Smooth muscle cell (in vitro differentiated cells): ENCODE measurements around the gene GID8. TPM values are rescaled to one million over a fixed set of nuclear protein-coding genes. Genes with fewer than 3 reads are reported as not detected.
"Not testable (repeated sequence)": the region's sequence is repeated elsewhere in the genome, so short reads cannot be mapped to it uniquely, and the experiment has no call there.

Experiments
- DNase-seq: peaks from one replicate; lab custom pipeline; 2025; ENCODE audit not compliant: unreplicated experiment; lab: John Stamatoyannopoulos, UW
- H2AFZ ChIP-seq: fragments of 200-600 bp; sonication (generic); 2 replicates; pipeline ENCODE4 v1.6.0; 2016; ENCODE audit warnings: antibody characterized with exemption, low read depth, mild to moderate bottlenecking
- H3F3A ChIP-seq: fragments of 200-600 bp; sonication (generic); 2 replicates; pipeline ENCODE4 v1.6.0; 2017; ENCODE audit warnings: antibody characterized with exemption, low read depth
- H3K27ac ChIP-seq: fragments of 200-600 bp; sonication (generic); 2 replicates; pipeline ENCODE4 v1.5.1; 2016; ENCODE audit warnings: low read depth, mild to moderate bottlenecking
- H3K27me3 ChIP-seq: fragments of 200-600 bp; sonication (generic); 2 replicates; pipeline ENCODE4 v1.6.1; 2016; ENCODE audit warnings: low read depth, mild to moderate bottlenecking
- H3K36me3 ChIP-seq: fragments of 200-600 bp; sonication (generic); 2 replicates; pipeline ENCODE4 v1.5.1; 2016; ENCODE audit warnings: low read depth
- H3K4me1 ChIP-seq: fragments of 200-600 bp; sonication (generic); 2 replicates; pipeline ENCODE4 v1.5.1; 2016; ENCODE audit warnings: low read depth
- H3K4me2 ChIP-seq: fragments of 200-600 bp; sonication (generic); 2 replicates; pipeline ENCODE4 v1.6.0; 2016; ENCODE audit warnings: mild to moderate bottlenecking
- H3K4me3 ChIP-seq: fragments of 200-600 bp; sonication (generic); 2 replicates; pipeline ENCODE4 v1.5.1; 2016; ENCODE audit warnings: mild to moderate bottlenecking
- H3K79me2 ChIP-seq: fragments of 200-600 bp; sonication (generic); 2 replicates; pipeline ENCODE4 v1.6.0; 2016; ENCODE audit warnings: low read depth, mild to moderate bottlenecking
- H3K9ac ChIP-seq: fragments of 200-600 bp; sonication (generic); 2 replicates; pipeline ENCODE4 v1.6.0; 2016; ENCODE audit warnings: low read depth
- H3K9me3 ChIP-seq: fragments of 200-600 bp; sonication (generic); replicated peaks from 2 replicates; pipeline ENCODE4 v1.5.1; 2016; ENCODE audit warnings: low read depth
- H4K20me1 ChIP-seq: fragments of 200-600 bp; sonication (generic); 2 replicates; pipeline ENCODE4 v1.6.0; 2016; ENCODE audit warnings: low read depth
- WGBS: methylation state at CpG from one replicate; pipeline ENCODE4 v1.1.7; 2016; ENCODE audit warnings: low lambda C conversion rate; 5-methylcytosine and 5-hydroxymethylcytosine counted together
- polyA plus RNA-seq: library from polyadenylated mRNA; unstranded; fragments of >200 nt; fragmentation: Nextera tagmentation; extraction: Ambion mirVana; gene quantifications from 2 replicates; pipeline ENCODE4 v1.2.1, GENCODE V29; 2016
- total RNA-seq: library from RNA; depleted of rRNA; stranded (reverse); fragments of >200 nt; gene quantifications from 2 replicates; pipeline ENCODE4 v1.2.3, GENCODE V29; 2014
- TF ChIP-seq, protein P1 (sequence below): fragments of 200-600 bp; sonication (generic); IDR thresholded peaks from 2 replicates; pipeline ENCODE4 v1.5.1; 2017; ENCODE audit warnings: borderline replicate concordance, mild to moderate bottlenecking, antibody characterized with exemption; ENCODE audit not compliant: insufficient read depth, poor library complexity, severe bottlenecking

GID8 gene
- total and polyA plus RNA-seq, 2 experiments from 2014 or later: 13.9 to 23.5 TPM

DNA sequence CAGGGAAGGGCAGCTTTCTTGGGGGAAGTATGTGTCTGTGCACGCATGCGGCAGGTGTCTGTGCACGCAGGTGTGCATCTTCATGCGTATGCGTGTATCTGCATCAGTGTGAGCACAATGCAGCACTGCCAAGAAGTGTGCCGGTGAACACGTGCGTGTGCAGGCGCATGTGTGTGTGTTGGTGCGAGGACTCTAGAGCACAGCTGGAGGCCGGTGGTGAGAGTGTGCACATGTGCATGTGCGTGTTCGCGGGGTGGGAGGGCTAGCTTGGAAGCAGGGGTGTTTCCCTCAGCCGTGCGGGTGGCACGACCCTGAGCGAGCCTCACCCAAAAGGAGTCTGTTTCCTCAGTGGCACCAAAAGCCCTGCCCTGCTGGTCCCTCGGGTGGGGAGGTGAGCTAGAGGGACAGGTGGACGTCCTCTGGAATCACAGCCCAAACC, 22.1 kb downstream of the GID8 start:
- Histone ChIP-seq H3K27ac (no peak overlapping the region), H3K9ac (no peak overlapping the region), H3K4me1 (no peaks in the 10 kb centered on the region), H2AFZ (no peak overlapping the region), H3K27me3 (no peaks in the 10 kb centered on the region), H3K36me3 (no peaks in the 10 kb centered on the region), H3K4me3 (no peak overlapping the region), H4K20me1 (peaks cover 97% of the 10 kb centered on the region), H3K4me2 (no peak overlapping the region), H3F3A (no peaks in the 10 kb centered on the region), H3K79me2 (peaks cover 18% of the 10 kb centered on the region), H3K9me3 (no peaks in the 10 kb centered on the region)
- TF ChIP-seq, protein P1, sequence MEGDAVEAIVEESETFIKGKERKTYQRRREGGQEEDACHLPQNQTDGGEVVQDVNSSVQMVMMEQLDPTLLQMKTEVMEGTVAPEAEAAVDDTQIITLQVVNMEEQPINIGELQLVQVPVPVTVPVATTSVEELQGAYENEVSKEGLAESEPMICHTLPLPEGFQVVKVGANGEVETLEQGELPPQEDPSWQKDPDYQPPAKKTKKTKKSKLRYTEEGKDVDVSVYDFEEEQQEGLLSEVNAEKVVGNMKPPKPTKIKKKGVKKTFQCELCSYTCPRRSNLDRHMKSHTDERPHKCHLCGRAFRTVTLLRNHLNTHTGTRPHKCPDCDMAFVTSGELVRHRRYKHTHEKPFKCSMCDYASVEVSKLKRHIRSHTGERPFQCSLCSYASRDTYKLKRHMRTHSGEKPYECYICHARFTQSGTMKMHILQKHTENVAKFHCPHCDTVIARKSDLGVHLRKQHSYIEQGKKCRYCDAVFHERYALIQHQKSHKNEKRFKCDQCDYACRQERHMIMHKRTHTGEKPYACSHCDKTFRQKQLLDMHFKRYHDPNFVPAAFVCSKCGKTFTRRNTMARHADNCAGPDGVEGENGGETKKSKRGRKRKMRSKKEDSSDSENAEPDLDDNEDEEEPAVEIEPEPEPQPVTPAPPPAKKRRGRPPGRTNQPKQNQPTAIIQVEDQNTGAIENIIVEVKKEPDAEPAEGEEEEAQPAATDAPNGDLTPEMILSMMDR: no peak
- 98% methylated on average over 17 of the region's 20 CpGs for WGBS
- no peak for DNase-seq

DNA sequence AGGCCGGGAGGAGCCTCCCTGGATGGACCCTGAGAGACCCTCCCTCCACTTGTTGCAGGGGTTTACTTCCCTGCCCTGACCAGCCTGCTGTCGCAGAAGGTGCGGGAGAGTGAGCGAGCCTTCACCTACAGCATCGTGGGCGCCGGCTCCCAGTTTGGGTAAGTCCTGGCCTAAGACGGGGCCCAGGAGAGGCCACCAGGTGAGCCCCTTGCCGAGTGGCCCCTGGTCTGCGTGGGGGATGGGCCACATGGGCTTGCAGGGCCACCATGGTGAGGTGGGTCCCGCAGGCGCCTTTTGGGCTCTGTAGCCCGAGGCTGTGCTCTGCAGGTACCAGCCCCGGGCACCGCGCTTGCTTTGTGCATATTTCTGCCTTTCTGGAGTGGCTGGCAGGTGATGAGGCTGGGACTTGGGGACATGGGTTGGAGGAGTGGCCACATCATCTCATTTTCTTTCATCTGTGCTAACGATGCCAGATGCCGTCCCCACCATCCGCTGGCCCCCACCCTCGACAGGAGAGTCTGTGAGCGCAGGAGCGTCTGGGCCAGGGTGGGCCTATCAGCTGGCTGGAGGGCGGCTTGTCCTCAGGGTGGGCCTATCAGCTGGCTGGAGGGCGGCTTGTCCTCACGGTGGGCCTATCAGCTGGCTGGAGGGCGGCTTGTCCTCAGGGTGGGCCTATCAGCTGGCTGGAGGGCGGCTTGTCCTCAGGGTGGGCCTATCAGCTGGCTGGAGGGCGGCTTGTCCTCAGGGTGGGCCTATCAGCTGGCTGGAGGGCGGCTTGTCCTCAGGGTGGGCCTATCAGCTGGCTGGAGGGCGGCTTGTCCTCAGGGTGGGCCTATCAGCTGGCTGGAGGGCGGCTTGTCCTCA, 22.7 kb downstream of the GID8 start:
- not testable (repeated sequence) for H3K9ac ChIP-seq, H3K27ac ChIP-seq, H3K27me3 ChIP-seq, H3K4me1 ChIP-seq, H3F3A ChIP-seq, H2AFZ ChIP-seq, H3K4me3 ChIP-seq, H3K9me3 ChIP-seq, DNase-seq, H3K36me3 ChIP-seq, H3K4me2 ChIP-seq
- peaks cover 11% of the 10 kb centered on the region for H3K79me2 ChIP-seq
- WGBS: 96% methylated on average over 24 of the region's 31 CpGs
- H4K20me1 ChIP-seq: peaks cover 97% of the 10 kb centered on the region

DNA sequence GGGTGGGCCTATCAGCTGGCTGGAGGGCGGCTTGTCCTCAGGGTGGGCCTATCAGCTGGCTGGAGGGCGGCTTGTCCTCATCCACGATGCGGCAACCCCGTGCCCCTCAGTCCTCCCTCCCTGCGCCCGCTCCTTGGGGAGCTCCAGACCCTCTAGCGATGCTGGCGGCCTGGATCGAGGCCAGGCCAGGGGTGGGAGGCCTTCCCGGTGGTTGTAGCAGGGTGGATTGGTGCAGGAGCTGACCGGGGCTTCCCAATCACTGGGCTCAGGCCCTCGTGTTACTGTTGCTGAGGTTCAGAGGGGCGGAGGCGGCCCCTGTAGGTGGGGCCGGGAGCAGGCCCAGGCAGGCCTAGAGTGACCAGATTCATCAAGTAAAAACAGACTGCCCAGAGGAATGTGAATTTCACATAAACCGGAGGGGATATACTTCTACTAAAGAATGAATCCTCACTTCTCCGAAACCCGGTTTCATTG, 23.4 kb downstream of the GID8 start:
- DNase-seq: no peak
- no peak overlapping the region for H3K4me3 ChIP-seq
- H3K36me3 ChIP-seq: no peaks in the 10 kb centered on the region
- peaks cover 6% of the 10 kb centered on the region for H3K79me2 ChIP-seq
- H3K9me3 ChIP-seq: no peaks in the 10 kb centered on the region
- H3K4me1 ChIP-seq: no peaks in the 10 kb centered on the region
- no peak overlapping the region for H3K9ac ChIP-seq
- H4K20me1 ChIP-seq: peaks cover 94% of the 10 kb centered on the region
- TF ChIP-seq, protein P1: no peak
- H3K27me3 ChIP-seq: no peaks in the 10 kb centered on the region
- H2AFZ ChIP-seq: no peak overlapping the region
- no peak overlapping the region for H3K4me2 ChIP-seq
- H3F3A ChIP-seq: no peaks in the 10 kb centered on the region
- 90% methylated on average over 18 of the region's 19 CpGs for WGBS
- no peak overlapping the region for H3K27ac ChIP-seq

DNA sequence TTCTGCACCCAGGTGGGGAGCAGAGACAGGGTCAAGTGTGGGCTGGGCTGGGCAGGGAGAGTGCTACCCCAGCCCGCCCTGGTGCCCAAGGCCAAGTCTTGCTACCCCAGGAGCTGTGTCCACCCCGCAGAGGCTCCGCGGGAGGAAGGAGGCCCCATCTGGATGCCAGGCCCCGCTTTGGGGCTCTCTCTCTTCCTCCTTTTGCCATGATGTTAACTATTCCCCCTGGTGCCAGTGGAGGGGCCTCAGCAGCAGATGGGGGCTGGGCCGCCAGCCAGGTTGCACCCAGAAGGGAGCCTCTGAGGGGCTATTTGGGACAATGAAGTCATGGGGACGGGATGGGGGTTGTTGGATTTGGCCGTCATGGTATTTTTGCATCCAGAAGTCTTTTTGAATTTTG, 23.9 kb downstream of the GID8 start:
- TF ChIP-seq, protein P1: no peak
- Histone ChIP-seq H4K20me1 (peaks cover 94% of the 10 kb centered on the region), H3K36me3 (no peaks in the 10 kb centered on the region), H3K27me3 (no peaks in the 10 kb centered on the region), H3K4me1 (no peaks in the 10 kb centered on the region), H3K9ac (no peak overlapping the region), H3K27ac (no peak overlapping the region), H2AFZ (no peak overlapping the region), H3K4me3 (no peak overlapping the region), H3K9me3 (no peaks in the 10 kb centered on the region), H3K4me2 (no peak overlapping the region), H3K79me2 (peaks cover 1% of the 10 kb centered on the region), H3F3A (no peaks in the 10 kb centered on the region)
- no peak for DNase-seq
- WGBS: 95% methylated on average over 8 of the region's 8 CpGs
